ENCODE results near the gene UNC93B1.

GRCh38 chr11:68032003-68032402 lies 28.1 kb upstream of the UNC93B1 start:
- TF ChIP-seq CTCF (conservative IDR thresholded peaks at IDR 0.05; ENCODE audit: low read depth, low read length), result no peak
- no peak for TF ChIP-seq EZH2 (IDR thresholded peaks at IDR 0.05; ENCODE audit: borderline replicate concordance, low read depth, low read length, poor library complexity, severe bottlenecking)
